ENCODE data around the gene PDZD2.
"Not testable (repeated sequence)": the region's sequence is repeated elsewhere in the genome, so short reads cannot be mapped to it uniquely, and the experiment has no call there.

PDZD2 gene

GRCh38 chr5:31767335-31768031 lies 128.6 kb downstream of the PDZD2 start:
- in situ Hi-C loops (cut with MboI; ENCODE audit: low sequenced_read_pairs): no loop called here

- in situ Hi-C loops (cut with MboI; ENCODE audit: low sequenced_read_pairs): no loop called here
Observed at GRCh38 chr5:31768046-31768445, 129.1 kb downstream of the PDZD2 start.

- in situ Hi-C loops (cut with MboI; ENCODE audit: low sequenced_read_pairs): no loop called here
Observed at GRCh38 chr5:31768784-31769183, 129.9 kb downstream of the PDZD2 start.

GRCh38 chr5:31769530-31769929 lies 130.6 kb downstream of the PDZD2 start:
- in situ Hi-C loops (cut with MboI; ENCODE audit: low sequenced_read_pairs): no loop called here

GRCh38 chr5:31770132-31770720 lies 131.3 kb downstream of the PDZD2 start:
- in situ Hi-C loops (cut with MboI; ENCODE audit: low sequenced_read_pairs): no loop called here

- in situ Hi-C loops (cut with MboI; ENCODE audit: low sequenced_read_pairs): no loop called here
Observed at GRCh38 chr5:31770998-31771397, 132.1 kb downstream of the PDZD2 start.

- in situ Hi-C loops (cut with MboI; ENCODE audit: low sequenced_read_pairs): no loop called here
Observed at GRCh38 chr5:31771500-31771899, 132.6 kb downstream of the PDZD2 start.

GRCh38 chr5:31776294-31776693 lies 137.4 kb downstream of the PDZD2 start:
- in situ Hi-C loops (cut with MboI; ENCODE audit: low sequenced_read_pairs): not testable (repeated sequence)

- in situ Hi-C loops (cut with MboI; ENCODE audit: low sequenced_read_pairs): no loop called here
Observed at GRCh38 chr5:31776976-31777651, 138.2 kb downstream of the PDZD2 start.

GRCh38 chr5:31781772-31782171 lies 142.8 kb downstream of the PDZD2 start:
- in situ Hi-C loops (cut with MboI; ENCODE audit: low sequenced_read_pairs): no loop called here

GRCh38 chr5:31783086-31783645 lies 144.2 kb downstream of the PDZD2 start:
- in situ Hi-C loops (cut with MboI; ENCODE audit: low sequenced_read_pairs): no loop called here

- in situ Hi-C loops (cut with MboI; ENCODE audit: low sequenced_read_pairs): no loop called here
Observed at GRCh38 chr5:31783731-31784130, 144.8 kb downstream of the PDZD2 start.

- in situ Hi-C loops (cut with MboI; ENCODE audit: low sequenced_read_pairs): no loop called here
Observed at GRCh38 chr5:31786090-31786631, 147.2 kb downstream of the PDZD2 start.

- in situ Hi-C loops (cut with MboI; ENCODE audit: low sequenced_read_pairs): no loop called here
Observed at GRCh38 chr5:31794009-31794408, 155.1 kb downstream of the PDZD2 start.

- in situ Hi-C loops (cut with MboI; ENCODE audit: low sequenced_read_pairs): no loop called here
Observed at GRCh38 chr5:31798168-31798567, 159.2 kb downstream of the PDZD2 start.

GRCh38 chr5:31800351-31800750 lies 161.4 kb downstream of the PDZD2 start:
- in situ Hi-C loops (cut with MboI; ENCODE audit: low sequenced_read_pairs): no loop called here

- in situ Hi-C loops (cut with MboI; ENCODE audit: low sequenced_read_pairs): no loop called here
Observed at GRCh38 chr5:31805785-31806400, 167.0 kb downstream of the PDZD2 start.

- in situ Hi-C loops (cut with MboI; ENCODE audit: low sequenced_read_pairs): no loop called here
Observed at GRCh38 chr5:31806561-31806960, 167.6 kb downstream of the PDZD2 start.

- in situ Hi-C loops (cut with MboI; ENCODE audit: low sequenced_read_pairs): no loop called here
Observed at GRCh38 chr5:31807789-31808540, 169.0 kb downstream of the PDZD2 start.

GRCh38 chr5:31809050-31809870 lies 170.3 kb downstream of the PDZD2 start:
- in situ Hi-C loops (cut with MboI; ENCODE audit: low sequenced_read_pairs): no loop called here

Data from hTERT RPE-1 (cell line).